ENCODE results near the gene RASA2. TPM values are rescaled to one million over a fixed set of nuclear protein-coding genes. Genes with fewer than 3 reads are reported as not detected.

The RASA2 gene
- total and polyA plus RNA-seq, 2 experiments from 2014 or later, result 6.3 to 18.0 TPM

- no peak for TF ChIP-seq CTCF (IDR thresholded peaks at IDR 0.05; ENCODE audit: low read depth, low read length)
- no peak for DNase-seq (ENCODE audit: low read depth in 1 of 2, low spot score in 1 of 2)
- H3K36me3 ChIP-seq, result no peaks in the 10 kb centered on the region
- H3K4me3 ChIP-seq, result no peak overlapping the region
- no peaks in the 10 kb centered on the region for H3K27me3 ChIP-seq
- H3K9me3 ChIP-seq (ENCODE audit: low read depth), result no peaks in the 10 kb centered on the region
- H3K4me1 ChIP-seq (ENCODE audit: low read depth), result no peaks in the 10 kb centered on the region
- H3K27ac ChIP-seq, result no peak overlapping the region
These were observed 29.1 kb upstream of the RASA2 start for GRCh38 chr3:141457624-141458236.

- Histone ChIP-seq H3K9me3 (ENCODE audit: low read depth) (no peaks in the 10 kb centered on the region), H3K4me3 (no peak overlapping the region), H3K36me3 (no peaks in the 10 kb centered on the region), H3K27me3 (no peaks in the 10 kb centered on the region), H3K27ac (no peak overlapping the region), H3K4me1 (ENCODE audit: low read depth) (no peaks in the 10 kb centered on the region)
- no peak for DNase-seq (ENCODE audit: low read depth in 1 of 2, low spot score in 1 of 2)
- TF ChIP-seq CTCF (IDR thresholded peaks at IDR 0.05; ENCODE audit: low read depth, low read length), result no peak
These were observed 27.8 kb upstream of the RASA2 start for GRCh38 chr3:141459008-141459407.

DNA sequence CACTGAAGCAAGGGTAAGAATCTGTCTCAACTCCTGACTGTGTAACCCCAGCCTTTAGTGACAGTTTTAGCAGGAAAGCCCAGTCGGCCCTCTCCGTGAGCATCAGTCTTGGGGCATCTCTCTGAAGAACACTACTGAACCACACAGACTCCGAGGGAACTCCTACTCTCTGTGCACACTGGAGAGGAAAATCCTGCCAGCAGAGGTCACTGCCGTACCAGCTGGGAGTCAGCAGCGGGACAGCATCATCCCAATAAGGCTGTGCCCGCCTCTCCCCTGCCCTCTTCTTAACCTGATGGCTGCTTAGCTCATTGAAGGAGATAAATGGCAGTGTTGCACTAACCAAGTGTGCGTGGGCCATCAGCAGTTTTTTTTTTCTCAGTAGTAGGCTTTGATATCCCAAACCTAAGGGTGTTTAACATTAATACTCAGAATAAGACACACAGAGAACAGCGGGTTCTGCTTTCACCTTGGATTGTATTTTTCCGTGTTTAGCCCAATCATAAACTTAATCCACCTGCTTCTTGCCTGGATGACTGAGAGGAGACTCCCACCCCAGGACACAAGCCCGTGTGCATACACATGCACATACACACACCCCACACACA lies 26.6 kb upstream of the RASA2 start:
- peak; percentile 90 to 91 for DNase-seq (ENCODE audit: low read depth in 1 of 2, low spot score in 1 of 2)
- Histone ChIP-seq H3K27me3 (no peaks in the 10 kb centered on the region), H3K27ac (no peak overlapping the region), H3K4me3 (no peak overlapping the region), H3K9me3 (ENCODE audit: low read depth) (no peaks in the 10 kb centered on the region), H3K36me3 (no peaks in the 10 kb centered on the region), H3K4me1 (ENCODE audit: low read depth) (no peaks in the 10 kb centered on the region)
- TF ChIP-seq CTCF (IDR thresholded peaks at IDR 0.05; ENCODE audit: low read depth, low read length), result peak; percentile 86

DNA sequence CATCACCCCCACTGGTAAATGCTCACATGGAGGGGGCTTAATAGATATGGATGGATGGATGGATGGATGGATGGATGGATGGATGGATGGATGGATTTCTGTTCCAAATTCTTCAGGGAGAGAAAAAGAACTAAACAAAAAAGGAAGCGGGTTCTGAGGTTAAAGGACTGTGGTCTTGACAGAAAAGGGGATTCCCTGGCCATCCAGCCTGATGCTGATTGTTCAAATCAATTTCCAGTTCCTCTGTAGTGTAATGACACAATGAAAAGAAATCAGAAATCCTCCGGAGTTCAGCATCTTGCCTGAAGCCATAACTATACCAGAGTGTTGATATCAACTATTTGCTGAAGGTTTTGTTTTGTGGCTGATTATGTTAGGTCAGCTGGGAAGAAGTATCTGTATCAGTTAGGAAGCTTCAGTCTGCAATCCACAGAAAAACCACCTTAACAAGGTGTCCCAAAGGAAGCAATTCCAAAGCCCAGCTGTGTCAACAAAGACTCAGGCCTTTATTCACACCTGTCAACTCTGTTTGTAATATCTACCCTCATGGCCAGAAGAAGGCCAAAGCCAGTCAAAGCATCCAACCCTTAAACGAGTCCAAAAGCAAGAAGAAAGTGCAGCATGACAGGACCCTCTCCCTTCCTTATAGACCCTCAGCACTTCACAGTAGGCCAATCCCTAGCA lies 24.5 kb upstream of the RASA2 start:
- H3K4me1 ChIP-seq (ENCODE audit: low read depth), result no peaks in the 10 kb centered on the region
- no peak overlapping the region for H3K27ac ChIP-seq
- DNase-seq (ENCODE audit: low read depth in 1 of 2, low spot score in 1 of 2), result no peak
- H3K4me3 ChIP-seq, result no peak overlapping the region
- H3K9me3 ChIP-seq (ENCODE audit: low read depth), result no peaks in the 10 kb centered on the region
- no peak for TF ChIP-seq CTCF (IDR thresholded peaks at IDR 0.05; ENCODE audit: low read depth, low read length)
- no peaks in the 10 kb centered on the region for H3K36me3 ChIP-seq
- H3K27me3 ChIP-seq, result no peaks in the 10 kb centered on the region

DNA sequence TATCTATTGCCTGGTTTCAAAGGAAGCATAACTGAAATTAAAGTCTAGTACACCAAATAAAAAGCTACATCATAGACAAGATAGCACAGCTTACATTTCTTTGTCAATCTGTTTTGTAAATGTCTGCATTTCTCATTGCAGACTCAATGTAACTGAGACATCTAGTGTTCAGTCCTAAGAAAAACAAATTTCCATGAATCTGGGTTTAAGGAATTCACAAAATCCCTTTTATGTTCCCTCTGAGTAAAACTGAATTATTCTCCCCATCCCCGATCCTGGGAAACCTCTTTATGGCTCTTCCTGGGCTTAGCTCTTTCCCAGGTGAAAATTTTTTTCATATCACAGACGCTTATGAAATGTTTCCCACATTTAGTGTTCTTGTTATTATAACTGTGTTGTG lies 21.6 kb upstream of the RASA2 start:
- H3K27me3 ChIP-seq, result no peaks in the 10 kb centered on the region
- H3K4me3 ChIP-seq, result no peak overlapping the region
- TF ChIP-seq CTCF (IDR thresholded peaks at IDR 0.05; ENCODE audit: low read depth, low read length), result peak; percentile 36
- no peaks in the 10 kb centered on the region for H3K36me3 ChIP-seq
- no peaks in the 10 kb centered on the region for H3K9me3 ChIP-seq (ENCODE audit: low read depth)
- no peak overlapping the region for H3K27ac ChIP-seq
- peak in 1 of 2 donors; percentile 38 for DNase-seq (ENCODE audit: low read depth in 1 of 2, low spot score in 1 of 2)
- no peaks in the 10 kb centered on the region for H3K4me1 ChIP-seq (ENCODE audit: low read depth)

Measured in cardiac muscle cell (in vitro differentiated cells and primary cell).